Mucosa of descending colon (tissue), 3 donors: ENCODE measurements around the gene DNAJB8. TPM values are rescaled to one million over a fixed set of nuclear protein-coding genes. Genes with fewer than 3 reads are reported as not detected.

ENCODE experiments used
- ATAC-seq: fragments of 200-7000 bp; cut with Tn5 transposase; one replicate; pipeline ENCODE4 v1.9.1; 2020; ENCODE audit warnings: mild to moderate bottlenecking, moderate library complexity
- DNase-seq, 3 donors: peaks; one replicate each; pipeline ENCODE4 v3.0.0-alpha.2; 2020
- H3K36me3 ChIP-seq: fragments of 200-600 bp; one replicate; pipeline ENCODE4 v1.8.0; 2021; ENCODE audit warnings: low read depth, mild to moderate bottlenecking
- H3K4me1 ChIP-seq: fragments of 200-600 bp; one replicate; pipeline ENCODE4 v1.8.0; 2021; ENCODE audit warnings: low read depth, mild to moderate bottlenecking
- H3K4me3 ChIP-seq: fragments of 200-600 bp; one replicate; pipeline ENCODE4 v1.8.0; 2021; ENCODE audit warnings: mild to moderate bottlenecking
- H3K9me3 ChIP-seq: fragments of 200-600 bp; one replicate; pipeline ENCODE4 v1.8.0; 2021; ENCODE audit warnings: mild to moderate bottlenecking
- CTCF ChIP-seq: fragments of 200-600 bp; IDR thresholded peaks from one replicate; pipeline ENCODE4 v1.8.0; 2022; ENCODE audit warnings: antibody characterized with exemption, mild to moderate bottlenecking
- intact Hi-C, 2 donors: fragments of 100-400 bp; cut with DNase I in 1 of 2; cut with micrococcal nuclease in 1 of 2; formaldehyde crosslinking; loops; one replicate each; pipeline versions ENCODE4 v1.11.0 to v1.11.1; 2022; cut with DNase I, micrococcal nuclease
- total RNA-seq, 3 donors: library from RNA; stranded (reverse); fragmentation: NEBNext Ultra II Directional in 2 of 3; extraction: Animal tissue kit (Norgen Biotek cat#: 25700) in 2 of 3; gene quantifications; one replicate each; pipeline versions ENCODE4 v1.2.1 to v1.2.4, GENCODE V29; 2021 to 2023
- donor health status: DM: no; HTN: no; CAD: no; lungs with moderate emphysema.
- donor health status: DM: no; HTN: no; CAD: no.
- donor health status: DM: no; HTN: yes; CAD: no.

DNAJB8 gene
- total RNA-seq, 3 donors from 2014 or later, result not detected

GRCh38 chr3:128476659-128477058 lies 10.0 kb upstream of the DNAJB8 start:
- Histone ChIP-seq H3K4me1 (no peaks in the 10 kb centered on the region), H3K9me3 (no peaks in the 10 kb centered on the region), H3K36me3 (no peaks in the 10 kb centered on the region), H3K4me3 (no peak overlapping the region)
- ATAC-seq, result no peak
- TF ChIP-seq CTCF, result no peak
- no peak for DNase-seq
- intact Hi-C loops, result no loop called here

- no peak for TF ChIP-seq CTCF
- intact Hi-C loops, result no loop called here
- ATAC-seq, result no peak
Observed at GRCh38 chr3:128475355-128475754, 8.7 kb upstream of the DNAJB8 start.

GRCh38 chr3:128473737-128474136 lies 7.0 kb upstream of the DNAJB8 start:
- DNase-seq (no peak), ATAC-seq (no peak)
- Histone ChIP-seq H3K4me3 (no peak overlapping the region), H3K4me1 (no peaks in the 10 kb centered on the region), H3K36me3 (no peaks in the 10 kb centered on the region), H3K9me3 (no peaks in the 10 kb centered on the region)
- intact Hi-C loops, result no loop called here
- no peak for TF ChIP-seq CTCF

More at GRCh38 chr3:128475355-128475754, 8.7 kb upstream of the DNAJB8 start:
- Histone ChIP-seq H3K4me1 (no peaks in the 10 kb centered on the region), H3K9me3 (no peaks in the 10 kb centered on the region), H3K4me3 (no peak overlapping the region), H3K36me3 (no peaks in the 10 kb centered on the region)
- no peak for DNase-seq

GRCh38 chr3:128473180-128473519 lies 6.5 kb upstream of the DNAJB8 start:
- no peak for TF ChIP-seq CTCF
- ATAC-seq (no peak), DNase-seq (no peak)
- Histone ChIP-seq H3K9me3 (no peaks in the 10 kb centered on the region), H3K36me3 (no peaks in the 10 kb centered on the region), H3K4me1 (no peaks in the 10 kb centered on the region), H3K4me3 (no peak overlapping the region)
- intact Hi-C loops, result no loop called here

- no peak for TF ChIP-seq CTCF
- DNase-seq, result no peak
- no peak overlapping the region for H3K4me3 ChIP-seq
- ATAC-seq, result no peak
- intact Hi-C loops, result no loop called here
- H3K9me3 ChIP-seq, result no peaks in the 10 kb centered on the region
- no peaks in the 10 kb centered on the region for H3K4me1 ChIP-seq
- H3K36me3 ChIP-seq, result no peaks in the 10 kb centered on the region
Observed at GRCh38 chr3:128472449-128473179, 5.9 kb upstream of the DNAJB8 start.

GRCh38 chr3:128471720-128472119 lies 5.0 kb upstream of the DNAJB8 start:
- ATAC-seq (no peak), DNase-seq (no peak)
- no peak for TF ChIP-seq CTCF
- H3K4me1 ChIP-seq, result no peaks in the 10 kb centered on the region
- no peak overlapping the region for H3K4me3 ChIP-seq
- intact Hi-C loops, result no loop called here
- no peaks in the 10 kb centered on the region for H3K9me3 ChIP-seq
- no peaks in the 10 kb centered on the region for H3K36me3 ChIP-seq
